B cell (primary cell): ENCODE results near the gene RPL19.

Experiments used
- EZH2 ChIP-seq: IDR thresholded peaks from 2 replicates; pipeline ENCODE4 v1.6.1; 2012; ENCODE audit warnings: borderline replicate concordance, low read depth, mild to moderate bottlenecking, moderate library complexity, low read length; ENCODE audit not compliant: insufficient read depth, poor library complexity, severe bottlenecking
- TF ChIP-seq, protein P1 (sequence below): fragments of 200-600 bp; IDR thresholded peaks from one replicate; pipeline ENCODE4 v1.8.0; 2022; ENCODE audit warnings: antibody characterized with exemption, mild to moderate bottlenecking

DNA sequence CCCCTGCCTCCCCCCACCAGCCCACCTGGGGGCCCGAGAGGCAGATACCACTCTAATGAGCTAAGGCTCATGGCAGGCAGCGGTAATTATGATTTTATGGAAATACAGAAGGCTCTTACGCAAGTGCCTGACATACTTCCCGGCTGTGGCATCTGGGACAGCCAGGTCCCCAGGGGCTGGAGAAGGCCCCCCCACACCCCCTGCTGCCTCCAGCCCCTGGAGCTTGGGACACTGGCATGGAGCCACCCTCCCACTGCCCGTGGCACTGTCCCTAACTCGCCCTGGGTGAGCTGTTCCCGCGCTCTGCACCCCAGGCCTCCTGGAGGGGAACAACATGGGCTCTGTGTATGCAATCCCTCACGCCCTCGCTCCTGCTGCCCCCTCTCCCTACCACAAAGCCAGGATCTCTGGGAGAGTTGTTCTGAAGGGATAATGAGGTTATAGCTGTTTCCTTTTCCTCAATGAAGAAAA, 31.0 kb downstream of the RPL19 start:
- TF ChIP-seq, protein P1, sequence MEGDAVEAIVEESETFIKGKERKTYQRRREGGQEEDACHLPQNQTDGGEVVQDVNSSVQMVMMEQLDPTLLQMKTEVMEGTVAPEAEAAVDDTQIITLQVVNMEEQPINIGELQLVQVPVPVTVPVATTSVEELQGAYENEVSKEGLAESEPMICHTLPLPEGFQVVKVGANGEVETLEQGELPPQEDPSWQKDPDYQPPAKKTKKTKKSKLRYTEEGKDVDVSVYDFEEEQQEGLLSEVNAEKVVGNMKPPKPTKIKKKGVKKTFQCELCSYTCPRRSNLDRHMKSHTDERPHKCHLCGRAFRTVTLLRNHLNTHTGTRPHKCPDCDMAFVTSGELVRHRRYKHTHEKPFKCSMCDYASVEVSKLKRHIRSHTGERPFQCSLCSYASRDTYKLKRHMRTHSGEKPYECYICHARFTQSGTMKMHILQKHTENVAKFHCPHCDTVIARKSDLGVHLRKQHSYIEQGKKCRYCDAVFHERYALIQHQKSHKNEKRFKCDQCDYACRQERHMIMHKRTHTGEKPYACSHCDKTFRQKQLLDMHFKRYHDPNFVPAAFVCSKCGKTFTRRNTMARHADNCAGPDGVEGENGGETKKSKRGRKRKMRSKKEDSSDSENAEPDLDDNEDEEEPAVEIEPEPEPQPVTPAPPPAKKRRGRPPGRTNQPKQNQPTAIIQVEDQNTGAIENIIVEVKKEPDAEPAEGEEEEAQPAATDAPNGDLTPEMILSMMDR = no peak
- TF ChIP-seq EZH2 = no peak
